Measurements from ENCODE around the gene THTPA. TPM values are rescaled to one million over a fixed set of nuclear protein-coding genes. Genes with fewer than 3 reads are reported as not detected.

THTPA gene
- total and polyA plus RNA-seq, 2 of the 13 experiments (the other 11 are each of a cell fraction or from before 2014, with no cell fraction given) = 7.4 to 8.7 TPM

- TF ChIP-seq ZHX2 (IDR thresholded peaks at IDR 0.05; ENCODE audit: low read depth) (peak; percentile 96), ZHX2 (CRISPR knock-in tag; IDR thresholded peaks at IDR 0.05; ENCODE audit: borderline replicate concordance) (peak; percentile 91), HNRNPL (IDR thresholded peaks at IDR 0.05; ENCODE audit: low read depth, low read length) (peak; percentile 71; the same call in 1 of the 2 replicates), CENPX (CRISPR knock-in tag; IDR thresholded peaks at IDR 0.05) (no peak), ZNF746 (CRISPR knock-in tag; IDR thresholded peaks at IDR 0.05) (peak; percentile 94; the same call in 1 of the 2 replicates), POLR2A (IDR thresholded peaks at IDR 0.05; ENCODE audit: insufficient read depth in 1 of 2, low read depth in 2 of 2, low read length in 2 of 2) (peak in 1 of 2 experiments; percentile 93; a peak in 2 of 4 replicates), GMEB1 (CRISPR knock-in tag; IDR thresholded peaks at IDR 0.05; ENCODE audit: borderline replicate concordance) (peak; percentile 95), TERF1 (CRISPR knock-in tag; IDR thresholded peaks at IDR 0.05) (no peak), FOXA3 (CRISPR knock-in tag; IDR thresholded peaks at IDR 0.05) (peak; percentile 78), ZNF292 (CRISPR knock-in tag; IDR thresholded peaks at IDR 0.05; ENCODE audit: borderline replicate concordance, low read depth) (peak; percentile 79; the same call in 1 of the 2 replicates), ZNF335 (CRISPR knock-in tag; IDR thresholded peaks at IDR 0.05) (peak; percentile 98), PRPF4 (IDR thresholded peaks at IDR 0.05; ENCODE audit: low read depth, low read length, poor library complexity, severe bottlenecking) (peak; percentile 97), ZFP41 (CRISPR knock-in tag; IDR thresholded peaks at IDR 0.05; ENCODE audit: borderline replicate concordance) (peak; percentile 98; the same call in 1 of the 2 replicates), TSC22D2 (CRISPR knock-in tag; IDR thresholded peaks at IDR 0.05; ENCODE audit: borderline replicate concordance) (peak; percentile 97)
- TF ChIP-seq, protein P1, sequence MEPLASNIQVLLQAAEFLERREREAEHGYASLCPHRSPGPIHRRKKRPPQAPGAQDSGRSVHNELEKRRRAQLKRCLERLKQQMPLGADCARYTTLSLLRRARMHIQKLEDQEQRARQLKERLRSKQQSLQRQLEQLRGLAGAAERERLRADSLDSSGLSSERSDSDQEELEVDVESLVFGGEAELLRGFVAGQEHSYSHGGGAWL (CRISPR knock-in tag; IDR thresholded peaks at IDR 0.05) = peak; percentile 99
- TF ChIP-seq, protein P2, sequence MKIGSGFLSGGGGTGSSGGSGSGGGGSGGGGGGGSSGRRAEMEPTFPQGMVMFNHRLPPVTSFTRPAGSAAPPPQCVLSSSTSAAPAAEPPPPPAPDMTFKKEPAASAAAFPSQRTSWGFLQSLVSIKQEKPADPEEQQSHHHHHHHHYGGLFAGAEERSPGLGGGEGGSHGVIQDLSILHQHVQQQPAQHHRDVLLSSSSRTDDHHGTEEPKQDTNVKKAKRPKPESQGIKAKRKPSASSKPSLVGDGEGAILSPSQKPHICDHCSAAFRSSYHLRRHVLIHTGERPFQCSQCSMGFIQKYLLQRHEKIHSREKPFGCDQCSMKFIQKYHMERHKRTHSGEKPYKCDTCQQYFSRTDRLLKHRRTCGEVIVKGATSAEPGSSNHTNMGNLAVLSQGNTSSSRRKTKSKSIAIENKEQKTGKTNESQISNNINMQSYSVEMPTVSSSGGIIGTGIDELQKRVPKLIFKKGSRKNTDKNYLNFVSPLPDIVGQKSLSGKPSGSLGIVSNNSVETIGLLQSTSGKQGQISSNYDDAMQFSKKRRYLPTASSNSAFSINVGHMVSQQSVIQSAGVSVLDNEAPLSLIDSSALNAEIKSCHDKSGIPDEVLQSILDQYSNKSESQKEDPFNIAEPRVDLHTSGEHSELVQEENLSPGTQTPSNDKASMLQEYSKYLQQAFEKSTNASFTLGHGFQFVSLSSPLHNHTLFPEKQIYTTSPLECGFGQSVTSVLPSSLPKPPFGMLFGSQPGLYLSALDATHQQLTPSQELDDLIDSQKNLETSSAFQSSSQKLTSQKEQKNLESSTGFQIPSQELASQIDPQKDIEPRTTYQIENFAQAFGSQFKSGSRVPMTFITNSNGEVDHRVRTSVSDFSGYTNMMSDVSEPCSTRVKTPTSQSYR (CRISPR knock-in tag; IDR thresholded peaks at IDR 0.05; ENCODE audit: borderline replicate concordance) = peak; percentile 98
These were observed at the start of gene THTPA (continued) for GRCh38 chr14:23555882-23556699.

Data from HepG2 (cell line).